Stimulated activated CD8-positive, alpha-beta memory T cell treated with anti-CD3 and anti-CD28 coated beads, Interleukin-4, amount 100 ng/mL, for 24 hours (primary cell): ENCODE results near the gene TP53RK.

Source experiments
- DNase-seq: peaks from one replicate; pipeline ENCODE4 v3.0.0-alpha.2; 2020; ENCODE audit warnings: low read depth

TP53RK gene

DNA sequence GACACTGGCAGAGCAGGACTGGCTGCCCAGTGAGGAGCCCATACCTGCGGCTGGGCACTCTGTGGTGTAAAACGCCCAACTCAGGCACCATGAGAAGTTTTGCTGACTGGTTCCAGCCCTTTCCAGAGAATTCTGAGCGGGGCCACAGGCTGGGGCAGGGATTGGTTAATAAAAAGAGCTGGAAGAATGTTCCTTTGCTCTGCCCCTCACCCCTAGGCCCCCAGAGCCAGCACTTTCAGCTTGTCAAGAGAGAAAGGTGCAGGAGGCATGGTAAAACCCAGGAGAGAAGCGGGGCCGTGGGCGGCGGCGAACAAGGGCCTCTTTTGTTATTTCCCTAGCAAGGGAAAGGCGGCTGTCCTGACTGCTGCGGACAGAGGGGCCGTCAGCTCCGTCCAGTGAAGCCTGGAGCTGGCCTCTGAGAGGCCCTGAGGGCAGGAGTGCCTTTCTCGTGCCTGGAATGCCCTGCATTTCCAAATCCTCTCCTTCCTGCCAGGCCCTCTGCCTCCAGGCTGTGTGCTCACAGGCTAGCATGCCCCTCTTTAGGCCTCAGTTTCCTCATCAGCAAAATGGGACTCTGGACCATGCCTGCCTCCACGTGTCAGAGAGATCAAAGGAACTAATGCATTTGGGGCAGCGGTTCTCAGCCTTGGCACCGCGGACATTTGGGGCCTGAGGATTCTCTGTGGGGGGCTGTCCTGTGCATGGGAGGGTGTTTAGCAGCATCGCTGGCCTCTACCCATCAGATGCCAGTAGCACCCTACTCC lies 50.9 kb downstream of the TP53RK start:
- DNase-seq: no peak

GRCh38 chr20:46637427-46638133 lies 51.7 kb downstream of the TP53RK start:
- DNase-seq: no peak

DNA sequence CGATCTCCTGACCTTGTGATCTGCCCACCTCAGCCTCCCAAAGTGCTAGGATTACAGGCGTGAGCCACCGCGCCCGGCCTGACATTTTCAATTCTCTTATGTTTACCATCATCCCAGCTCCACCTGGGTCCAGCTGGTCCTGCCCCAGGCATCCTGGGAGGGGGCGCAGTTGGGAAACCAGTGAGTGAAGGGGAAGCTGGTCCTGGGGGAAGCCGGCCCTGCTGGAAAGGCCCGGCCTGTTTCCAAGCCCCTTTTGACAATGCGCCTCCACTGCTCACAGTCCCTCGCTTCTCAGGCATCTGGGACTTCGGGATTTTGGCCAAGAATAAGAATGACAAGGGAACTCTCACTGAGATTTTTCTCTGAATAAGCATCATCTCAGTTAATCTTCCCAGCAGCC lies 52.2 kb downstream of the TP53RK start:
- DNase-seq: no peak

DNA sequence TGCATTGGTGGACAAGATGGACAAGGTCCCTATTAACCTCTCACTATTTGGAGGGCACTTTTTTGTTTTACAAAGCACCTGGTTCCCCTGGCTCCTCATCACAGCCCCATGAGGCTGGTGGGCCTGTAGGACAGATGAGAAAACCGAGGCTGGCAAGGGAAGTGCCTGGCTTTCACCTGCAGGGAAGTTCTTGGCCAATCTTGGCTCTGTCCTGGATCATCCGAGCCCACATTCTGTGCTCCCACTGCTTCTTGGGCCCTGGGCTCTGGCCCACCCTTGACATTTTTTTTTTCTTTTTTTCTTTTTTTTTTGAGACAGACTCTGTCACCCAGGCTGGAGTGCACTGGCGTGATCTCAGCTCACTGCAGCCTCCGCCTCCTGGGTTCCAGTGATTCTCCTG lies 52.7 kb downstream of the TP53RK start:
- DNase-seq: no peak

- no peak for DNase-seq
Measured at GRCh38 chr20:46635514-46636136, 53.6 kb downstream of the TP53RK start.

GRCh38 chr20:46634528-46634927 lies 54.7 kb downstream of the TP53RK start:
- no peak for DNase-seq
